ENCODE measurements around the gene TMEM184C. TPM values are rescaled to one million over a fixed set of nuclear protein-coding genes. Genes with fewer than 3 reads are reported as not detected.

The TMEM184C gene
- total RNA-seq, 1 donor from 2014 or later: 21.4 TPM

GRCh38 chr4:147648656-147649055, 31.5 kb downstream of the TMEM184C start:
- intact Hi-C loops (cut with micrococcal nuclease): no loop called here

- intact Hi-C loops (cut with micrococcal nuclease): no loop called here
These were observed 34.4 kb downstream of the TMEM184C start for GRCh38 chr4:147651563-147651962.

GRCh38 chr4:147655639-147656038, 38.4 kb downstream of the TMEM184C start:
- intact Hi-C loops (cut with micrococcal nuclease): no loop called here

GRCh38 chr4:147658501-147658900, 41.3 kb downstream of the TMEM184C start:
- intact Hi-C loops (cut with micrococcal nuclease): no loop called here

- intact Hi-C loops (cut with micrococcal nuclease): no loop called here
These were observed 56.9 kb downstream of the TMEM184C start for GRCh38 chr4:147674073-147674472.

- intact Hi-C loops (cut with micrococcal nuclease): no loop called here
These were observed 57.3 kb downstream of the TMEM184C start for GRCh38 chr4:147674496-147674895.

- intact Hi-C loops (cut with micrococcal nuclease): no loop called here
These were observed 60.9 kb downstream of the TMEM184C start for GRCh38 chr4:147678106-147678505.

- intact Hi-C loops (cut with micrococcal nuclease): no loop called here
These were observed 61.8 kb downstream of the TMEM184C start for GRCh38 chr4:147678796-147679549.

- intact Hi-C loops (cut with micrococcal nuclease): loop anchor here (1.0 to 5.0 kb wide), 3 partner anchors 45 to 760 kb away; partner anchors contain the start of gene NR3C2
These were observed 65.6 kb downstream of the TMEM184C start for GRCh38 chr4:147682755-147683154.

GRCh38 chr4:147683188-147683591, 66.0 kb downstream of the TMEM184C start:
- intact Hi-C loops (cut with micrococcal nuclease): loop anchor here (1.0 to 5.0 kb wide), 3 partner anchors 46 to 759 kb away; partner anchors contain the start of gene NR3C2

- intact Hi-C loops (cut with micrococcal nuclease): loop anchor here (1.0 to 5.0 kb wide), 6 partner anchors 47 to 758 kb away; partner anchors contain the start of genes NR3C2 and TMEM184C
These were observed 66.8 kb downstream of the TMEM184C start, which contains the start of gene PRMT9 for GRCh38 chr4:147683717-147684700. Gene PRMT9 (minus strand): TSS chr4:147684163. CDS start chr4:147683987, 176 bp downstream.

GRCh38 chr4:147689067-147689466, 71.9 kb downstream of the TMEM184C start:
- intact Hi-C loops (cut with micrococcal nuclease): no loop called here

- intact Hi-C loops (cut with micrococcal nuclease): loop anchor here (1.0 kb wide), 1 partner anchor 175 kb away; no protein-coding TSS in a partner anchor
These were observed 74.6 kb downstream of the TMEM184C start for GRCh38 chr4:147691820-147692219.

GRCh38 chr4:147693218-147693617, 76.0 kb downstream of the TMEM184C start:
- intact Hi-C loops (cut with micrococcal nuclease): no loop called here

- intact Hi-C loops (cut with micrococcal nuclease): no loop called here
These were observed 79.7 kb downstream of the TMEM184C start for GRCh38 chr4:147696866-147697265.

- intact Hi-C loops (cut with micrococcal nuclease): no loop called here
These were observed 87.6 kb downstream of the TMEM184C start for GRCh38 chr4:147704846-147705245.

GRCh38 chr4:147707892-147708672, 90.9 kb downstream of the TMEM184C start:
- intact Hi-C loops (cut with micrococcal nuclease): loop anchor here (1.0 to 2.0 kb wide), 2 partner anchors 158 to 189 kb away; no protein-coding TSS in a partner anchor

GRCh38 chr4:147709999-147710398, 92.8 kb downstream of the TMEM184C start:
- intact Hi-C loops (cut with micrococcal nuclease): loop anchor here (2.0 kb wide), 1 partner anchor 191 kb away; no protein-coding TSS in a partner anchor

- intact Hi-C loops (cut with micrococcal nuclease): no loop called here
These were observed 97.6 kb downstream of the TMEM184C start for GRCh38 chr4:147714575-147715401.

GRCh38 chr4:147717878-147718277, 100.7 kb downstream of the TMEM184C start:
- intact Hi-C loops (cut with micrococcal nuclease): no loop called here
